Renal pelvis (tissue), 4 donors: ENCODE measurements around the gene HDLBP. TPM values are rescaled to one million over a fixed set of nuclear protein-coding genes. Genes with fewer than 3 reads are reported as not detected.

ENCODE experiments used
- DNase-seq: peaks from one replicate; pipeline ENCODE4 v3.0.0-alpha.2; 2013
- polyA plus RNA-seq, 3 donors: library from polyadenylated mRNA; unstranded; fragments of 120-200 nt; gene quantifications; one replicate each; pipeline ENCODE4 v1.2.1, GENCODE V29; 2013; ENCODE audit not compliant: insufficient read length in 3 of 3

The HDLBP gene
- polyA plus RNA-seq, 3 donors: 396 to 409 (median 405) TPM

DNA sequence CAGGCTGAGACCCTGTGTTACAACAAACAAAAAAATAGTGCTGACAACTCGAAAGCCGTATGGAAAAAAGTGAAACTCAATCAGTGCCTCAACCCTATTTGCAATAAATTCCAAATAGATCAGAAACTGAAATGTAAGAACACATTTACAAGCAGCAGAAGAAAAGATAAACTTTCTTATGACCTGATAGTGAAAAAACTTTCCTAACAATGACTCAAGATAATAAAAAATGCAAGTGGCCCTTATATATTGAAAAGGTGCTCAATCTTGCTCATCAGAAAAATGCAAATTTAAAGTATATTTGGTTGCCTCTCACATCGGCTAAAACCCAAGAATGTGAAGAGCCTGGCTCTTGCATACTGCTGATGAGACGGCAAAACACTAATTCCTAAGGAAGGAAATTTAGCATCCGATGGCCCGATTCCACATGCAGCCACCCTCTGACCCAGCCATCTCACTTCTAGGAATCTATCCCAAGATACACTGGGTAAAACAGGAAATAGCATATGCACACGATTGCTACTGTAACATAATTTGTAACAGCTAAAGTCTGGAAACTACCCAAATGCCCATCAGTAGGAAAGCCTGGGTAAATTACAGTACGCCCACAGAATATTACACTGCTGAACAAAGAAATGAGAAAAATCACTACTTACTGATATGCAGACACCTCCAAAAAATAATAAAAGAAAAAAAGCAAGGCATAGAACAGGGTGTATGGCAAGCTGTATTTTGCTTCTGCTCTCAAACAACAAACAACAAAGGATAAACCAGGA, 56.8 kb downstream of the HDLBP start:
- DNase-seq: no peak

DNA sequence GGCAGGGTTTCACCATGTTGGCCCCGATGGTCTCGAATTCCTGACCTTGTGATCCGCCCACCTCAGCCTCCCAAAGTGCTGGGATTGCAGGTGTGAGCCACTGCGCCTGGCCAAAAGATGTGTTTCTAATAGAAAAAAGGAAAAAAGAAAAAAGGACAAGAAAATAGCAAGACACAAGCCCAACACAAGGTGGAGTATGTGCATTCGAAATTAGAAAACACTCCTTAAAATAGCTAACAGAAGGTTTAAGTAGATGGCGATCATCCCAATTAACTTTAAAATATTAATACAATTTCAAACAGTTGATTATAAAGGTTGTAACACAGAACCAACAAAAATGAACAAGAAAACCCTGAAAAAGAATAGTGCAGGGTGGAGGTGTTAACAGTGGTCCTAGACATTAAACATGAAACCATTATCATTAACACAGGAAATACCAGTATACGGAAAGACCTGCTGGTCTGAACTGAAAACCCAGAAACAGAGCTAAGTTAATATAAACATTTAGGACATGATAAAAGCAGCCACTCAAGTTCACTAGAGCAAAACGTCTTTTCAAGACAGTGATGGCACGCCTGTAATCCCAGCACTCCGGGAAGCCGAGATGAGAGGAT, 57.9 kb downstream of the HDLBP start:
- DNase-seq: no peak

DNA sequence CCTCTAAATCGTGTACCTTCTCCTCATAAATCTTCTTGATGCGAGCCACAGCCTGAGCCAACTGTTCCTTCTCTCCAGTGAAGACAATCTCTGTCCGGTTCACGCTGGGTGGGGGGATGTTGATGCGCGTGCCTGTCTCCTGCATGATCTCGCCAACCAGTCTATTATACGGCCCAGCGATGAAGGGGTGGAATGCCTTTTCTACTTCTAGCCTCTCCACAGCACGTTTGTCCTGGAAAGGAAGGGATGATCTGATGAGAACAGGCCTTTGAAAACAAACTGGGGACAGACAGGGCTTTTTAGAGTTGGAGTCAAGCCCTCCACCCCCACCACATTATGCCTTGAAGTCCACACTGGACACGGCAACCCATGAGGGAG, 59.3 kb downstream of the HDLBP start:
- DNase-seq: no peak

GRCh38 chr2:241255542-241256167, 59.8 kb downstream of the HDLBP start:
- no peak for DNase-seq

DNA sequence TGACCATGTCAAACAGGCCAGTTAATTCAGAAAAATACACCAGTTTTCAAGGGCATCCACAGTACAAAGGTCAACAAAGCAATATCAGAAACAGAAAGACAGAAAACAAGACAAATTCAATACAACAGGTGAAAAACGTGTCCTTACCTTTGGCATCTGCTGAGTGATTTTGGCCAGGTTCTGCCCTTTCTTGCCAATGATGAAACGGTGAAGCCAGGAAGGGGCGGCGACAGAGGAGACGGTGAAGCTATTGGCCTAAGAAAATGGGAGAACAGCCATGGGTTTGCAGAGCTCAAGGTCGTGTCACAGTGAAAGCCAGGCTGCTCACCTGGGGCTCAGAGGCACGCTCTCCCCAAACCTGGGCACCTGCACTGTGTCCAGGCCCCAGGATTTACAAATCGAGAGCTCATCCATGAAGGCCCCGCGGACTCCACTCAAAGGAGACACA, 60.5 kb downstream of the HDLBP start:
- no peak for DNase-seq

DNA sequence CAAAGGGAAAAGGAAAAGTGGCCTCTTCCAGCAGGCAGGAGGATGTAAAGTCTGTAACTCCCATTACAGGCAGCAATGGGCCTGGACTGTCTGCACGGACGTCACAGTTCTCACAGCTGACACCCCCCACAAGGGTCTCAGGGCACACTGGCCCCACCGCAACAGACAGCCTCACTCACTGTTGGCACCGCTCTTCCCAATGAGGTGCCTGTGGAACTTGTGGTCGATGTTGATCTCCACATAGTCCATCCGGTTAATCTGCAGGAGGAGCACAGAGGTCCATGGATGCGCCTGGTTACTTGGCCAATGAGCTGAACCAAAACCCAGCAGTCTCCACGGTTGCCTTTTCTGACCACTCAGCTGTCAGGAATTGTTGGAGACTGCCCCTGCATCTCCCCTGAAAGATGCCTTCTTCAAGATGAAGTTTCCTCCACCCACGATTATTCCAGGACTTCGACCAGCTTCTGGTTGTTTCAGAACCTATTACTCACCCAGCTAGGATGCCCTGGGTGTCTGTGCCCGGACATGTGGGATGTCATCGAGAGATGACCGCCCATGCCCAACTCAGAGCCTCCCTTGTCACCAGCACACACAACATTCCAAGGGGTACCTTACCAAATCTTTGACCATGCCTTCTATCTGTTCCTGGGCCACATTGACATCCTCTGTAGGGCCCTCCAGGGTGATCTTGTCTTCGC, 62.5 kb downstream of the HDLBP start:
- DNase-seq: no peak

DNA sequence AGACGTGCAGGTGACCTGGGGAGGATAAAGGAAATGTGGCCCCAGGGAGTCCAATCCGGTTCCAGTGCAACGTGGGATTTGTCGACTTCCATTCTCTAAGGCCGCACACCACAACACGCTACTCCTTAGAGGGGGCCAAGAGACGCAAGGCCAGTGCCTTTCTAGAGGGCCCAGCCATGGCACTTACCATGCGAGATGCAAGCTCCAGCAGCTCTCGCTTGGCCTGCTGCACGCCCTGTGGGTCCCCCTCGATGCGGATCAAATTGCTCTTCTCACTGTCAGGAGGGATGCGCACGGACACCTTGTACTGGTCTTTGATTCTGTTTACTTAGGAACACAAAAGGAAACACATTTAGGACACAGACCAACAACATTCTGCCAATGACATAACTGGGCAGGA, 65.8 kb downstream of the HDLBP start:
- no peak for DNase-seq

GRCh38 chr2:241248897-241249296, 66.6 kb downstream of the HDLBP start:
- no peak for DNase-seq

- no peak for DNase-seq
Measured at GRCh38 chr2:241248289-241248688, 67.2 kb downstream of the HDLBP start.

- no peak for DNase-seq
Measured at GRCh38 chr2:241244368-241244767, 71.1 kb downstream of the HDLBP start.

GRCh38 chr2:241242306-241242705, 73.2 kb downstream of the HDLBP start:
- no peak for DNase-seq

DNA sequence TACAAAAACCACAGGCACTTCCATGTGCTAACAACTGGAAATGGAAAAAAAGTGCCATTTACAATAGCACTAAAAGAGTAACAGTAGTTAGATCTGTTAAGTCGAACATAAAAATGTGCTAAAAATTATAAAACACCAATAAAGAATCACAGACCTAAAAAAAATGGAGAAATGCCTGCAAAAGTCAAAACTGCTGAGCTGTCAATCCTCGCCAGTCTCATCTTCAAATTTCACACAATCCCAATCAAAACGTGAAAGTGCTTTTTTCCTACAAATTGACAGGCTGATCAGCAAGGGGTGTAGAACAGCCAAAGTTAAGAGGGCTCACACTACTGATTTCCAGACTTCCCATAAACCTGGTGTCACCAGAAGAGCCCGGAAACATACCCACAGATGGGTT, 73.8 kb downstream of the HDLBP start:
- no peak for DNase-seq

- DNase-seq: no peak
Measured at GRCh38 chr2:241240320-241241004, 75.0 kb downstream of the HDLBP start.

- no peak for DNase-seq
Measured at GRCh38 chr2:241239552-241240202, 75.8 kb downstream of the HDLBP start.

- no peak for DNase-seq
Measured at GRCh38 chr2:241238693-241239198, 76.7 kb downstream of the HDLBP start.

DNA sequence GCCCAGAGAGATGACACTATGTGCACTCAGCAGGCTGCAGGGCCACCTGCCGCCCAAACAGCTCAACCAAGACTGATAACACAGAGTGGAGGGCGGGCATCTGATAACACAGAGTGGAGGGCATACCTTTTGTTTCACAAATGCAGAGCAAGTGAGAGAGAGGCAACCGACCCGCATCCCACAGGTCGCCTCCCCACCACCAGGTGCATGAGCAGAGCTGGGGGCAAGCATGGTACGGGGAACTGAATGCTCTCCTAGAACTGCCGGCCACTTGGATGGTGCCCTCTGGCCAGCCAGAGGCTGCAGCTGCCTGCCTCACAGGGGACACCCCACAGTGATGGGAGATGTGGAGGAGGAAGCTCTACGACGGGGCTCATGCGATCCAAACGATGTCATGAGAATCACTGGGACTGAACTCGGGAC, 77.5 kb downstream of the HDLBP start:
- DNase-seq: no peak

DNA sequence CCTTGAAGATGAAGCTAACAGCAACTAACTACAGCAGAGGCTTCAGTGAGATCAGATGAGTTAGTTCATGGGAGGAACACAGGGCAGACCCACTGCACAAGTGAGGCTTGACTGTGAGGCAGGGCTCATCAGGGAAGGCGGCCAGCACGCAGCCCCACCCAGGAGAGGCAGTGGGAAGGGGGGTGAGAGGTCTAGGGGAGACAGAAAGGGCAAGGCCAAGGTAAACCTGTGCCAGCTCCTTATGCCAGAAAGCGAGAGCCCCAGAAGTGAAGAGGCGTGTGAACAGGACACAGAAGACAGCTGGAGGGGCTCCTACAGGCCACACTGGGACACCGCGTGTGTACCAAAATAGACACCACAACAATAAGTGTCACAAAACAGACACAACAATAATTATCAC, 78.4 kb downstream of the HDLBP start:
- no peak for DNase-seq

DNA sequence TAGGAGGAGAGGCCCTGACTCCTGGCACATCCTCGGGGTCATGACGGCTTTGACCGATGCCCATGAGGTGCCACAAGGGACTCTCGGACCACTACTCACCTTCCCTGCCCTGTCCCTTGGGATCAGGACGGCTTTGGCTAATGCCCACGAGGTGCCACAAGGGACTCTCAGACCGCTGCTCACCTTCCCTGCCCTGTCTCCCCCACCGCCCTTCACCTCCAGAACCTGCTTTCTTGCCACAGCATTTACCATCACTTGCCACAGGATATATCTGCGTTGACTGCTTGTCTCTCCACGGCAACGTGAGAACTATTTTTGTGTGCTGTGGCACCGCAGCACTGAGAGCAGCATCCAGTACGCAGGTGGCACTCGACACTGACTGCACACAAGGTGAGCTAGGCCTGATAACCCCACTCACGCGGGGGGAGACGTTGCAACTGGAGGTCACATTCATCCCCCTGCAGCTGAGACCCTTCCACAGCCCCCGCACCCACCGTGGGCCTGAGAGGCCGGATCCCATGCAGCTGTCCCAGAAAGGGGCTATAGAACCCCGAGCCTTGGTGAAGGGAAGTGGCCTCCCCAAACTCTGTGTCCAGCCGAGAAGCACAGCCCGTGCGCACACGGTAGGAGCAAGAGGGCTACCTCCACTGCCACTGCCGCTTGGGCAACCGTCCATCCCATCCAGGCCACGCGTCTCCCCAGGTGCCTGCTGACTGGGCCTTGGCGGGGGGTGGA, 79.4 kb downstream of the HDLBP start:
- no peak for DNase-seq

- no peak for DNase-seq
Measured at GRCh38 chr2:241234962-241235740, 80.3 kb downstream of the HDLBP start.
